ENCODE measurements around the gene SH2D3C.

The SH2D3C gene

GRCh38 chr9:127741831-127742434 is 36.5 kb downstream of the SH2D3C start:
- DNase-seq: peak; percentile 85 to 89
- Histone ChIP-seq H3K9ac (ENCODE audit: low read length) (no peak overlapping the region), H3K4ac (ENCODE audit: low read depth, low read length) (no peak overlapping the region), H4K12ac (ENCODE audit: low read depth, low read length) (no peak overlapping the region), H3K4me2 (ENCODE audit: low read length) (peak overlapping the region; percentile 35), H3K9me3 (ENCODE audit: insufficient read depth, low read depth, low read length) (no peaks in the 10 kb centered on the region), H2BK12ac (ENCODE audit: low read length) (no peak overlapping the region), H3K27ac (ENCODE audit: low read depth, low read length) (no peak overlapping the region), H2AK5ac (ENCODE audit: low read length) (no peak overlapping the region), H3K27me3 (ENCODE audit: insufficient read depth, low read length) (no peaks in the 10 kb centered on the region), H3K18ac (ENCODE audit: low read length) (no peak overlapping the region), H3K23ac (ENCODE audit: low read length) (no peak overlapping the region), H2BK5ac (ENCODE audit: low read depth, low read length, poor library complexity) (no peak overlapping the region), H3K79me2 (ENCODE audit: control insufficient read depth, insufficient read depth, low read length, poor library complexity) (no peaks in the 10 kb centered on the region), H3K14ac (ENCODE audit: low read length) (no peak overlapping the region), H2AFZ (ENCODE audit: insufficient read depth, low read length, poor library complexity) (peak overlapping the region; percentile 30), H2BK120ac (ENCODE audit: insufficient read depth, low read length, poor library complexity) (no peak overlapping the region), H4K91ac (ENCODE audit: low read depth, low read length) (peak overlapping the region; percentile 22), H4K8ac (ENCODE audit: low read depth, low read length) (no peak overlapping the region), H3K4me1 (ENCODE audit: control insufficient read depth in 1 of 2, insufficient read depth in 2 of 2, low read length in 2 of 2) (peaks cover 11 to 12% of the 10 kb centered on the region in 2 experiments), H3K79me1 (ENCODE audit: low read length) (peaks cover 3% of the 10 kb centered on the region), H3K4me3 (ENCODE audit: low read depth, low read length) (no peak overlapping the region), H3K36me3 (ENCODE audit: control insufficient read depth in 1 of 2, insufficient read depth in 2 of 2, low read length in 2 of 2) (no peaks in the 10 kb centered on the region)
- WGBS (ENCODE audit: extremely low coverage, insufficient coverage, insufficient read length): no CpG with 5 or more reads among the region's 38 CpGs

- H3K4me3 ChIP-seq (ENCODE audit: low read depth, low read length): no peak overlapping the region
- no peak for DNase-seq
- no peak overlapping the region for H4K8ac ChIP-seq (ENCODE audit: low read depth, low read length)
- no peak overlapping the region for H2BK120ac ChIP-seq (ENCODE audit: insufficient read depth, low read length, poor library complexity)
- H3K27me3 ChIP-seq (ENCODE audit: insufficient read depth, low read length): no peaks in the 10 kb centered on the region
- H3K79me1 ChIP-seq (ENCODE audit: low read length): peaks cover 5% of the 10 kb centered on the region
- no peaks in the 10 kb centered on the region for H3K9me3 ChIP-seq (ENCODE audit: insufficient read depth, low read depth, low read length)
- H2BK12ac ChIP-seq (ENCODE audit: low read length): peak overlapping the region; percentile 78
- H3K4me1 ChIP-seq (ENCODE audit: control insufficient read depth in 1 of 2, insufficient read depth in 2 of 2, low read length in 2 of 2): peaks cover 11 to 12% of the 10 kb centered on the region in 2 experiments
- H2AFZ ChIP-seq (ENCODE audit: insufficient read depth, low read length, poor library complexity): no peak overlapping the region
- no peak overlapping the region for H3K14ac ChIP-seq (ENCODE audit: low read length)
- H2AK5ac ChIP-seq (ENCODE audit: low read length): peak overlapping the region; percentile 18
- peaks cover 2% of the 10 kb centered on the region for H3K79me2 ChIP-seq (ENCODE audit: control insufficient read depth, insufficient read depth, low read length, poor library complexity)
- no CpG with 5 or more reads among the region's 19 CpGs for WGBS (ENCODE audit: extremely low coverage, insufficient coverage, insufficient read length)
- H2BK5ac ChIP-seq (ENCODE audit: low read depth, low read length, poor library complexity): no peak overlapping the region
- no peak overlapping the region for H3K9ac ChIP-seq (ENCODE audit: low read length)
- H3K27ac ChIP-seq (ENCODE audit: low read depth, low read length): no peak overlapping the region
- H3K36me3 ChIP-seq (ENCODE audit: control insufficient read depth in 1 of 2, insufficient read depth in 2 of 2, low read length in 2 of 2): no peaks in the 10 kb centered on the region
- no peak overlapping the region for H3K23ac ChIP-seq (ENCODE audit: low read length)
- no peak overlapping the region for H3K18ac ChIP-seq (ENCODE audit: low read length)
- H3K4me2 ChIP-seq (ENCODE audit: low read length): no peak overlapping the region
- no peak overlapping the region for H4K91ac ChIP-seq (ENCODE audit: low read depth, low read length)
- H4K12ac ChIP-seq (ENCODE audit: low read depth, low read length): no peak overlapping the region
- no peak overlapping the region for H3K4ac ChIP-seq (ENCODE audit: low read depth, low read length)
These were observed 38.7 kb downstream of the SH2D3C start for GRCh38 chr9:127739614-127740330.

DNA sequence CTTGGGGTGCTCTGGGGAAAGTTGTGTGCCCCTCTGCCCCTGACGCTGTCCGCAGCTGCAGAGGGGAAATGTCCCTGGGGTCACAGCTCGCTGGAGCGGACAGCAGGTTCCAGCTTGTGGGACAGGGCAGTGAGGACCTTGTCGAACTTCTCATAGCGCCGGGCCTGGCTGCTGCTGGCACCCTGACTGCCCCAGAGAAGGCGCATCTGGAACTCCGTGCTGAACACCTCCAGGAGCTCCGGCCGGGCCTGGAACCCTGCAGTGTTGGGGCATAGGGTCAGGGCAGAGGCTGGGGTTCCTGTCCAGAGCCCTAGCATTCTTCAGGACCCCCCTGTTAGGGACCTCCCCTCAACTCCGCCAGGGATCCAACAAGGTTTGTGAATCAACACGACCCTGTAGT is 39.8 kb downstream of the SH2D3C start:
- peaks cover 16% of the 10 kb centered on the region in 2 experiments for H3K4me1 ChIP-seq (ENCODE audit: control insufficient read depth in 1 of 2, insufficient read depth in 2 of 2, low read length in 2 of 2)

DNA sequence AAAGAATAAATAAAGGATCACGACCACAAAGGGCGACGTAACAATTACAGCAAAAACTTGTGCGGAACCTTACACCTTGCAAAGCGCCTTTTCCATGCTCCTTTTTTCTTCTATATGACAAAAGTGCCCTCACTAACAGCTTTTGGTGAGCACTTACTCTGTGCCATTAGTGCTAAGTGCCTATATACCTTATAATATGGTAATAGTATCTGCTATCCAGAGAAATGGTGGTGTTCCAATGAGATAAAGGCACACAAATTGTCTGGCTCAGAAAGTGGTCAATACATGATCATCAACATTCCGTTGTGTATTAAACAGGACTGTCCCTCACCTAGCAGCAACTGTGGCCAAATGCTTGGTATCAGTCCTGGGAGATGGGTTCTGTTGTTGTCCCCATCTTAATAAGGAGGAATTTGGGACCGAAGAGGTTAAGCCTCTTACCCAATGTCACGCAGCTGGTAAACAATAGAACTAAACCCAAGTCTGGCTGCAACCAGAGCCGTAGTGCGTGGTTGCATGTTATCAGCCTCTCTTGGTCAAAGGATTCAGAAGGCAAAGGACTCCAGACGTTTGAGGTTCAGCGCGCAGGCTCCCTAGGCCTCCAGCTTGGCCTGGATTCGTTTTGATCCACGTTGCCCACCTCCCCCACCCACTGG is 42.8 kb downstream of the SH2D3C start:
- Histone ChIP-seq H3K14ac (ENCODE audit: low read length) (no peak overlapping the region), H3K79me2 (ENCODE audit: control insufficient read depth, insufficient read depth, low read length, poor library complexity) (peaks cover 2% of the 10 kb centered on the region), H3K23ac (ENCODE audit: low read length) (no peak overlapping the region), H2AK5ac (ENCODE audit: low read length) (no peak overlapping the region), H3K4me3 (ENCODE audit: low read depth, low read length) (no peak overlapping the region), H3K9ac (ENCODE audit: low read length) (no peak overlapping the region), H3K9me3 (ENCODE audit: insufficient read depth, low read depth, low read length) (no peaks in the 10 kb centered on the region), H4K91ac (ENCODE audit: low read depth, low read length) (no peak overlapping the region), H2BK12ac (ENCODE audit: low read length) (no peak overlapping the region), H3K4ac (ENCODE audit: low read depth, low read length) (no peak overlapping the region), H2BK120ac (ENCODE audit: insufficient read depth, low read length, poor library complexity) (no peak overlapping the region), H2BK5ac (ENCODE audit: low read depth, low read length, poor library complexity) (no peak overlapping the region), H3K79me1 (ENCODE audit: low read length) (peaks cover 6% of the 10 kb centered on the region), H3K4me1 (ENCODE audit: control insufficient read depth in 1 of 2, insufficient read depth in 2 of 2, low read length in 2 of 2) (peaks cover 5 to 6% of the 10 kb centered on the region in 2 experiments), H3K36me3 (ENCODE audit: control insufficient read depth in 1 of 2, insufficient read depth in 2 of 2, low read length in 2 of 2) (no peaks in the 10 kb centered on the region), H4K8ac (ENCODE audit: low read depth, low read length) (no peak overlapping the region), H3K27ac (ENCODE audit: low read depth, low read length) (no peak overlapping the region), H3K18ac (ENCODE audit: low read length) (no peak overlapping the region), H4K12ac (ENCODE audit: low read depth, low read length) (no peak overlapping the region), H3K27me3 (ENCODE audit: insufficient read depth, low read length) (no peaks in the 10 kb centered on the region), H3K4me2 (ENCODE audit: low read length) (no peak overlapping the region), H2AFZ (ENCODE audit: insufficient read depth, low read length, poor library complexity) (no peak overlapping the region)
- whole genome bisulfite sequencing (ENCODE audit: extremely low coverage, insufficient coverage, insufficient read length): no CpG with 5 or more reads among the region's 15 CpGs
- no peak for DNase-seq

More for the DNA sequence above, 39.8 kb downstream of the SH2D3C start:
- Histone ChIP-seq H2BK12ac (ENCODE audit: low read length) (no peak overlapping the region), H2AK5ac (ENCODE audit: low read length) (no peak overlapping the region), H3K4me3 (ENCODE audit: low read depth, low read length) (no peak overlapping the region), H3K14ac (ENCODE audit: low read length) (no peak overlapping the region), H2BK120ac (ENCODE audit: insufficient read depth, low read length, poor library complexity) (no peak overlapping the region), H3K4ac (ENCODE audit: low read depth, low read length) (no peak overlapping the region), H2BK5ac (ENCODE audit: low read depth, low read length, poor library complexity) (no peak overlapping the region), H3K27me3 (ENCODE audit: insufficient read depth, low read length) (no peaks in the 10 kb centered on the region), H3K18ac (ENCODE audit: low read length) (no peak overlapping the region), H3K4me2 (ENCODE audit: low read length) (no peak overlapping the region), H3K79me2 (ENCODE audit: control insufficient read depth, insufficient read depth, low read length, poor library complexity) (peaks cover 2% of the 10 kb centered on the region), H4K12ac (ENCODE audit: low read depth, low read length) (no peak overlapping the region), H3K9ac (ENCODE audit: low read length) (no peak overlapping the region), H4K8ac (ENCODE audit: low read depth, low read length) (no peak overlapping the region), H3K27ac (ENCODE audit: low read depth, low read length) (no peak overlapping the region), H3K36me3 (ENCODE audit: control insufficient read depth in 1 of 2, insufficient read depth in 2 of 2, low read length in 2 of 2) (no peaks in the 10 kb centered on the region), H3K9me3 (ENCODE audit: insufficient read depth, low read depth, low read length) (no peaks in the 10 kb centered on the region), H3K79me1 (ENCODE audit: low read length) (peaks cover 8% of the 10 kb centered on the region), H2AFZ (ENCODE audit: insufficient read depth, low read length, poor library complexity) (no peak overlapping the region), H4K91ac (ENCODE audit: low read depth, low read length) (no peak overlapping the region), H3K23ac (ENCODE audit: low read length) (no peak overlapping the region)
- no CpG with 5 or more reads among the region's 13 CpGs for WGBS (ENCODE audit: extremely low coverage, insufficient coverage, insufficient read length)
- no peak for DNase-seq
